ENCODE data around the gene TUBD1. TPM values are rescaled to one million over a fixed set of nuclear protein-coding genes. Genes with fewer than 3 reads are reported as not detected.

The TUBD1 gene
- total and polyA plus RNA-seq, 2 of the 13 experiments (the other 11 are each of a cell fraction or from before 2014, with no cell fraction given) = 18.2 to 25.9 TPM

- no peak for TF ChIP-seq CSRNP2 (CRISPR knock-in tag; conservative IDR thresholded peaks at IDR 0.05; ENCODE audit: low read depth)
- TF ChIP-seq ZNF33B (CRISPR knock-in tag; IDR thresholded peaks at IDR 0.05) = no peak
- TF ChIP-seq SP5 (CRISPR knock-in tag; IDR thresholded peaks at IDR 0.05; ENCODE audit: borderline replicate concordance, low read depth) = no peak
- no peak for TF ChIP-seq SAFB2 (CRISPR knock-in tag; IDR thresholded peaks at IDR 0.05; ENCODE audit: borderline replicate concordance, low read depth)
- TF ChIP-seq HMG20A (CRISPR knock-in tag; IDR thresholded peaks at IDR 0.05; ENCODE audit: borderline replicate concordance) = no peak
- TF ChIP-seq ZNF280B (CRISPR knock-in tag; IDR thresholded peaks at IDR 0.05; ENCODE audit: borderline replicate concordance) = no peak
- TF ChIP-seq ZNF766 (CRISPR knock-in tag; IDR thresholded peaks at IDR 0.05; ENCODE audit: borderline replicate concordance) = no peak
- no peak for TF ChIP-seq CHD4 (IDR thresholded peaks at IDR 0.05; ENCODE audit: borderline replicate concordance, low read length)
- TF ChIP-seq ERF (CRISPR knock-in tag; IDR thresholded peaks at IDR 0.05) = no peak
- no peak for TF ChIP-seq SSRP1 (CRISPR knock-in tag; IDR thresholded peaks at IDR 0.05)
These were observed 10.7 kb upstream of the TUBD1 start (continued) for GRCh38 chr17:59903455-59903854.

GRCh38 chr17:59901604-59902003, 8.9 kb upstream of the TUBD1 start:
- Histone ChIP-seq H3K9ac (ENCODE audit: insufficient read depth, low read depth, low read length) (no peak overlapping the region), H2AFZ (ENCODE audit: low read length) (no peak overlapping the region), H3K9me3 (ENCODE audit: low read length) (no peaks in the 10 kb centered on the region), H3K27me3 (ENCODE audit: control insufficient read depth in 1 of 2, insufficient read depth in 2 of 2, low read length in 2 of 2) (no peaks in the 10 kb centered on the region), H3K4me2 (ENCODE audit: low read depth, low read length) (no peak overlapping the region), H3K4me3 (replicated peaks in 1 of 3; ENCODE audit: insufficient read depth in 1 of 3, low read depth in 2 of 3, low read length in 3 of 3) (no peak overlapping the region), H3K36me3 (replicated peaks in 1 of 2; ENCODE audit: control insufficient read depth in 1 of 2, insufficient read depth in 2 of 2, low read length in 2 of 2) (peaks cover 2 to 10% of the 10 kb centered on the region in 2 experiments; a peak in 4 of 5 replicates), H3K4me1 (ENCODE audit: insufficient read depth, low read length) (peaks cover 24% of the 10 kb centered on the region), H3K79me2 (ENCODE audit: insufficient read depth, low read length) (peaks cover 86% of the 10 kb centered on the region), H3K27ac (ENCODE audit: extremely low read length, insufficient read depth, low read length) (no peak overlapping the region), H4K20me1 (ENCODE audit: insufficient read depth, low read length) (peaks cover 8% of the 10 kb centered on the region)
- in situ Hi-C loops (cut with HindIII; ENCODE audit: extremely low pct_ligation_motif_present, low pct_unique_long_range_greater_than_20kb) = no loop called here
- DNase-seq (ENCODE audit: low spot score) (no peak), FAIRE-seq (no peak), ATAC-seq (no peak)
- 97% methylated on average over 8 of the region's 8 CpGs for WGBS (ENCODE audit: low lambda C conversion rate)
- ChIA-PET POLR2A (no interaction called here), CTCF (ENCODE audit: low intra/inter-chr PET ratio, low total read pairs) (no interaction called here)
- TF ChIP-seq MAZ (IDR thresholded peaks at IDR 0.05; ENCODE audit: borderline replicate concordance, low read depth, low read length) = no peak
- TF ChIP-seq MAZ (CRISPR knock-in tag; IDR thresholded peaks at IDR 0.05; ENCODE audit: low read depth) = no peak
- 0 out of 2 replicates have a peak, but pooled peaks have one; percentile 25 for TF ChIP-seq ZNF121 (CRISPR knock-in tag; IDR thresholded peaks at IDR 0.05)
- BruUV-seq (replicated peaks) = no TSS peak
- intact Hi-C loops (cut with micrococcal nuclease; ENCODE audit: unreplicated experiment) = no loop called here
